GM23338 (cell line): ENCODE results near the gene GDAP2. TPM values are rescaled to one million over a fixed set of nuclear protein-coding genes. Genes with fewer than 3 reads are reported as not detected.

Experiments
- ATAC-seq: fragments of 200-7000 bp; cut with Tn5 transposase; 3 replicates; pipeline ENCODE4 v1.9.1; 2020
- DNase-seq: peaks from one replicate; pipeline ENCODE4 v3.0.0-alpha.2; 2015; ENCODE audit warnings: low spot score
- H2AFZ ChIP-seq: fragments of 200-600 bp; sonication (generic); 2 replicates; pipeline ENCODE4 v1.8.0; 2016; ENCODE audit warnings: antibody characterized with exemption, mild to moderate bottlenecking, moderate library complexity
- H3F3A ChIP-seq: fragments of 200-600 bp; sonication (generic); replicated peaks from 2 replicates; pipeline ENCODE4 v1.8.0; 2017; ENCODE audit warnings: antibody characterized with exemption, mixed run types, low read depth
- H3K27ac ChIP-seq: fragments of 200-600 bp; sonication (generic); 2 replicates; pipeline ENCODE4 v1.6.1; 2016; ENCODE audit warnings: low read depth
- H3K27me3 ChIP-seq: fragments of 200-600 bp; sonication (generic); 2 replicates; pipeline ENCODE4 v1.8.0; 2016; ENCODE audit warnings: mild to moderate bottlenecking, mixed run types, moderate library complexity; ENCODE audit not compliant: insufficient read depth
- H3K36me3 ChIP-seq: fragments of 200-600 bp; sonication (generic); 2 replicates; pipeline ENCODE4 v1.8.0; 2016; ENCODE audit warnings: mild to moderate bottlenecking; ENCODE audit not compliant: insufficient read depth
- H3K4me1 ChIP-seq: fragments of 200-600 bp; sonication (generic); 2 replicates; pipeline ENCODE4 v1.8.0; 2016; ENCODE audit warnings: mild to moderate bottlenecking, moderate library complexity; ENCODE audit not compliant: insufficient read depth
- H3K4me2 ChIP-seq: fragments of 200-600 bp; sonication (generic); 2 replicates; pipeline ENCODE4 v1.7.1; 2017; ENCODE audit warnings: mixed run types
- H3K4me3 ChIP-seq: fragments of 200-600 bp; sonication (generic); 2 replicates; pipeline ENCODE4 v1.6.1; 2016; ENCODE audit warnings: mixed run types
- H3K79me2 ChIP-seq: fragments of 200-600 bp; sonication (generic); replicated peaks from 2 replicates; pipeline ENCODE4 v1.8.0; 2017; ENCODE audit warnings: mild to moderate bottlenecking; ENCODE audit not compliant: insufficient read depth
- H3K9me2 ChIP-seq: fragments of 200-600 bp; sonication (generic); 2 replicates; pipeline ENCODE4 v1.8.0; 2017; ENCODE audit not compliant: insufficient read depth
- H4K20me1 ChIP-seq: fragments of 200-600 bp; sonication (generic); replicated peaks from 2 replicates; pipeline ENCODE4 v1.8.0; 2017; ENCODE audit warnings: mild to moderate bottlenecking; ENCODE audit not compliant: insufficient read depth
- H3K27ac Mint-ChIP-seq: 2 replicates; pipeline ENCODE4 v1.8.0; 2020; ENCODE audit warnings: inconsistent platforms, mild to moderate bottlenecking, moderate library complexity, mixed read lengths
- H3K27me3 Mint-ChIP-seq: 3 replicates; pipeline ENCODE4 v1.8.0; 2022; ENCODE audit warnings: low read depth, mild to moderate bottlenecking, moderate library complexity, mixed read lengths, inconsistent platforms; ENCODE audit not compliant: insufficient read depth, poor library complexity
- H3K36me3 Mint-ChIP-seq: 3 replicates; pipeline ENCODE4 v1.8.0; 2021; ENCODE audit warnings: low read depth, mild to moderate bottlenecking, inconsistent platforms, moderate library complexity, mixed read lengths
- H3K4me1 Mint-ChIP-seq: 3 replicates; pipeline ENCODE4 v1.8.0; 2020; ENCODE audit warnings: mild to moderate bottlenecking, inconsistent platforms, mixed read lengths
- H3K4me3 Mint-ChIP-seq: 3 replicates; pipeline ENCODE4 v1.8.0; 2021; ENCODE audit warnings: moderate library complexity, mild to moderate bottlenecking, inconsistent platforms, mixed read lengths
- H3K9me3 Mint-ChIP-seq: 3 replicates; pipeline ENCODE4 v1.8.0; 2020; ENCODE audit warnings: moderate library complexity, mild to moderate bottlenecking, inconsistent platforms, mixed read lengths
- CTCF ChIP-seq, 2 experiments: fragments of 200-600 bp in 1 of 2; sonication (generic) in 1 of 2; conservative IDR thresholded peaks; 2 replicates each; pipeline versions ENCODE4 v1.5.1 to v1.6.1; 2016 to 2017; ENCODE audit warnings: antibody characterized with exemption in 2 of 2, low read depth in 2 of 2, mild to moderate bottlenecking in 2 of 2, moderate library complexity in 1 of 2
- ETS1 ChIP-seq: IDR thresholded peaks from 2 replicates; pipeline ENCODE4 v1.6.1; 2016; ENCODE audit warnings: antibody characterized with exemption
- POLR2AphosphoS5 ChIP-seq: IDR thresholded peaks from 2 replicates; pipeline ENCODE4 v1.6.1; 2016; ENCODE audit warnings: antibody characterized with exemption, low read depth
- REST ChIP-seq: IDR thresholded peaks from one replicate; pipeline ENCODE4 v1.6.1; 2018; ENCODE audit warnings: antibody characterized with exemption; ENCODE audit not compliant: unreplicated experiment
- STAT1 ChIP-seq: IDR thresholded peaks from one replicate; pipeline ENCODE4 v1.6.1; 2016; ENCODE audit warnings: antibody characterized with exemption; ENCODE audit not compliant: unreplicated experiment
- ZNF114 ChIP-seq: fragments of 250-450 bp; sonication (Bioruptor Pico); IDR thresholded peaks from 2 replicates; pipeline ENCODE4 v1.5.0; 2020; ENCODE audit warnings: mild to moderate bottlenecking, moderate library complexity
- ZNF331 ChIP-seq: fragments of 250-450 bp; sonication (Bioruptor Pico); IDR thresholded peaks from 2 replicates; pipeline ENCODE4 v1.5.0; 2020; ENCODE audit warnings: low read depth, mild to moderate bottlenecking, moderate library complexity
- ZNF462 ChIP-seq: fragments of 250-450 bp; sonication (Bioruptor Pico); IDR thresholded peaks from 2 replicates; pipeline ENCODE4 v1.5.0; 2020; ENCODE audit warnings: mild to moderate bottlenecking, moderate library complexity
- polyA plus RNA-seq: library from polyadenylated mRNA; unstranded; fragments of >200 nt; fragmentation: Nextera tagmentation; extraction: Ambion mirVana; gene quantifications from 2 replicates; pipeline ENCODE4 v1.2.1, GENCODE V29; 2016
- total RNA-seq: library from RNA; depleted of rRNA; stranded (reverse); fragments of >200 nt; shearing (Covaris generic); gene quantifications from 2 replicates; pipeline ENCODE4 v1.2.3, GENCODE V29; 2014

GDAP2 gene
- total and polyA plus RNA-seq, 2 experiments from 2014 or later, result 10.7 to 24.5 TPM

- no peak for TF ChIP-seq ZNF462 (CRISPR knock-in tag)
- TF ChIP-seq CTCF (conservative IDR thresholded peaks at IDR 0.05; ENCODE audit: low read depth in 2 of 2), result no peak
Observed at GRCh38 chr1:117877823-117878222, 51.6 kb downstream of the GDAP2 start (continued).

- H3K4me1 Mint-ChIP-seq, result no peaks in the 10 kb centered on the region
- ATAC-seq (no peak), DNase-seq (no peak)
- no peak overlapping the region for H3K4me3 Mint-ChIP-seq
- TF ChIP-seq POLR2AphosphoS5 (no peak), ZNF331 (CRISPR knock-in tag) (no peak), STAT1 (no peak), ETS1 (no peak), REST (no peak), ZNF114 (no peak)
- peaks cover 5% of the 10 kb centered on the region for H3K27me3 Mint-ChIP-seq
- peaks cover 32% of the 10 kb centered on the region for H3K36me3 Mint-ChIP-seq
- no peak overlapping the region for H3K27ac Mint-ChIP-seq
- no peaks in the 10 kb centered on the region for H3K27me3 ChIP-seq
- H3K27ac ChIP-seq, result no peak overlapping the region
- peaks cover 2% of the 10 kb centered on the region; the same call in 2 of the 3 replicates for H3K9me3 Mint-ChIP-seq
- no peak overlapping the region for H2AFZ ChIP-seq
- H3K4me1 ChIP-seq, result no peaks in the 10 kb centered on the region
- H3K4me2 ChIP-seq, result no peak overlapping the region
- H3K79me2 ChIP-seq, result no peaks in the 10 kb centered on the region
- no peaks in the 10 kb centered on the region for H3K9me2 ChIP-seq
- no peaks in the 10 kb centered on the region for H3F3A ChIP-seq
- H4K20me1 ChIP-seq, result no peaks in the 10 kb centered on the region
- no peak overlapping the region for H3K4me3 ChIP-seq
- H3K36me3 ChIP-seq, result peaks cover 10% of the 10 kb centered on the region; the same call in 1 of the 2 replicates
Observed at GRCh38 chr1:117871013-117871412, 58.4 kb downstream of the GDAP2 start.
